Sigmoid colon (tissue), 3 donors: ENCODE data around the gene MGARP.

ENCODE experiments used
- POLR2A ChIP-seq, 2 donors: fragments of 450-650 bp; IDR thresholded peaks; one replicate each; pipeline ENCODE4 v1.6.1; 2016; ENCODE audit warnings: antibody characterized with exemption in 2 of 2, mild to moderate bottlenecking in 2 of 2, moderate library complexity in 2 of 2
- TF ChIP-seq, protein P1 (sequence below), 4 experiments: fragments of 450-650 bp in 3 of 4; fragments of 200-600 bp in 1 of 4; IDR thresholded peaks; one replicate each; pipeline ENCODE4 v1.5.1; 2016 to 2019; ENCODE audit warnings: antibody characterized with exemption in 4 of 4, mild to moderate bottlenecking in 3 of 4, moderate library complexity in 2 of 4

DNA sequence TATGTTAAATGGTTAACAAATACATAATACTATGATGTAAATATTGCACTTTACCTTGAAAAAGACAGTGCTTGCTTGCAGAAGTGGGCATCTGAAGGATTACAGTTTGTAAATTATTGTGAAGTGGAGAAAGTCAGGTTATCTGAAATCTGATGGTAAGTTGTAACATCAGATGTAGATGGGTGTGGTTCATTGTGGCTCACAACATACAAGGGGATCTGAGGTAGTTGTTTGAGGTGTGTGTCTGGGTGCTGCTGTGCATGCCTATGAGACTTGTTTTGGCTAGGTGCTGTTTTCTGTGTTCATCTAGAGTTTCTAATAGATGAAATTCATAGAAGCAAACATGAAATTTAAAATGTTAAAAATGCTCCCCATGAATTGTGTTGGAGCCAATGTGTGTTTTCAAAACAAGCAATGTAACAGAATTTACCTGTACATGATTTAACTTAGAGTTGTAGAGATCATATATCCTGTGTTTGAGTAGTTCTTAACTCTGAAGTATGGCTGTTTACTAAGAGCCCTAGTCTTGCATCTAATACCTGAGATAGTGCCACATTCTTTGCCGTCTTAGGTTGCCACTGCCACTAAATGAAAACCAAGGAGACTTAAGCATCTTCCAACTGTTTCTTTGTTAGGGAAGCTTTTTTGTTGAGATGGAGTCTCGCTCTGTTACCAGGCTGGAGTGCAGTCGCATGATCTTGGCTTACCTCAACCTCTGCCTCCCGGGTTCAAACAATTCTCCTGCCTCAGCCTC, 34.2 kb upstream of the MGARP start:
- TF ChIP-seq, protein P1, sequence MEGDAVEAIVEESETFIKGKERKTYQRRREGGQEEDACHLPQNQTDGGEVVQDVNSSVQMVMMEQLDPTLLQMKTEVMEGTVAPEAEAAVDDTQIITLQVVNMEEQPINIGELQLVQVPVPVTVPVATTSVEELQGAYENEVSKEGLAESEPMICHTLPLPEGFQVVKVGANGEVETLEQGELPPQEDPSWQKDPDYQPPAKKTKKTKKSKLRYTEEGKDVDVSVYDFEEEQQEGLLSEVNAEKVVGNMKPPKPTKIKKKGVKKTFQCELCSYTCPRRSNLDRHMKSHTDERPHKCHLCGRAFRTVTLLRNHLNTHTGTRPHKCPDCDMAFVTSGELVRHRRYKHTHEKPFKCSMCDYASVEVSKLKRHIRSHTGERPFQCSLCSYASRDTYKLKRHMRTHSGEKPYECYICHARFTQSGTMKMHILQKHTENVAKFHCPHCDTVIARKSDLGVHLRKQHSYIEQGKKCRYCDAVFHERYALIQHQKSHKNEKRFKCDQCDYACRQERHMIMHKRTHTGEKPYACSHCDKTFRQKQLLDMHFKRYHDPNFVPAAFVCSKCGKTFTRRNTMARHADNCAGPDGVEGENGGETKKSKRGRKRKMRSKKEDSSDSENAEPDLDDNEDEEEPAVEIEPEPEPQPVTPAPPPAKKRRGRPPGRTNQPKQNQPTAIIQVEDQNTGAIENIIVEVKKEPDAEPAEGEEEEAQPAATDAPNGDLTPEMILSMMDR (IDR thresholded peaks at IDR 0.05) = no peak
- TF ChIP-seq POLR2A (IDR thresholded peaks at IDR 0.05) = no peak
